Breast epithelium (tissue), 3 donors: Measurements from ENCODE around the gene RPS3A.

Experiments
- CTCF ChIP-seq, 3 donors: fragments of 450-650 bp; IDR thresholded peaks; one replicate each; pipeline ENCODE4 v1.5.1; 2016 to 2017; ENCODE audit warnings: antibody characterized with exemption in 3 of 3, mild to moderate bottlenecking in 3 of 3, moderate library complexity in 3 of 3
- POLR2A ChIP-seq: fragments of 450-650 bp; IDR thresholded peaks from one replicate; pipeline ENCODE4 v1.6.1; 2016; ENCODE audit warnings: antibody characterized with exemption, mild to moderate bottlenecking, moderate library complexity

- TF ChIP-seq CTCF (IDR thresholded peaks at IDR 0.05) (no peak), POLR2A (no peak)
These were observed 48.8 kb downstream of the RPS3A start for GRCh38 chr4:151148261-151148660.
